GM19035 (cell line): Measurements from ENCODE around the gene PRPF6.

Source experiments
- ATAC-seq: cut with Tn5 transposase; IDR thresholded peaks from one replicate; pipeline ENCODE4 v1.9.1; 2021; ENCODE audit not compliant: unreplicated experiment

The PRPF6 gene

GRCh38 chr20:64047968-64048401, 67.1 kb downstream of the PRPF6 start:
- ATAC-seq: no peak

GRCh38 chr20:64048402-64049044, 67.6 kb downstream of the PRPF6 start:
- no peak for ATAC-seq

GRCh38 chr20:64049060-64049877, 68.3 kb downstream of the PRPF6 start, which contains the start of gene SOX18:
Gene SOX18, minus strand, starts transcription at chr20:64049639. Its CDS starts 123 bp downstream, at chr20:64049516.
- ATAC-seq: no peak

- no peak for ATAC-seq
Observed at GRCh38 chr20:64049878-64050260, 68.9 kb downstream of the PRPF6 start.

GRCh38 chr20:64050261-64051032, 69.5 kb downstream of the PRPF6 start:
- no peak for ATAC-seq

GRCh38 chr20:64051033-64051452, 70.1 kb downstream of the PRPF6 start:
- ATAC-seq: no peak

GRCh38 chr20:64051561-64052325, 70.8 kb downstream of the PRPF6 start:
- ATAC-seq: no peak

GRCh38 chr20:64052326-64052722, 71.4 kb downstream of the PRPF6 start:
- ATAC-seq: no peak

GRCh38 chr20:64052987-64053840, 72.3 kb downstream of the PRPF6 start:
- ATAC-seq: no peak

GRCh38 chr20:64053841-64054661, 73.1 kb downstream of the PRPF6 start:
- no peak for ATAC-seq

- ATAC-seq: no peak
Observed at GRCh38 chr20:64055396-64055892, 74.5 kb downstream of the PRPF6 start.

GRCh38 chr20:64055893-64056638, 75.1 kb downstream of the PRPF6 start:
- no peak for ATAC-seq

GRCh38 chr20:64056639-64056888, 75.6 kb downstream of the PRPF6 start:
- ATAC-seq: no peak

- ATAC-seq: no peak
Observed at GRCh38 chr20:64056889-64057627, 76.1 kb downstream of the PRPF6 start.

GRCh38 chr20:64057628-64058498, 76.9 kb downstream of the PRPF6 start:
- no peak for ATAC-seq

GRCh38 chr20:64058536-64058935, 77.6 kb downstream of the PRPF6 start:
- no peak for ATAC-seq

- ATAC-seq: no peak
Observed at GRCh38 chr20:64062276-64062595, 81.3 kb downstream of the PRPF6 start.
